HG03469 (cell line): Measurements from ENCODE around the gene AGRN.
A peak's percentile ranks its signal among the peaks of the same experiment; 100 is the strongest.
"Not testable (repeated sequence)": the region's sequence is repeated elsewhere in the genome, so short reads cannot be mapped to it uniquely, and the experiment has no call there.

Source experiments
- ATAC-seq: cut with Tn5 transposase; IDR thresholded peaks from one replicate; pipeline ENCODE4 v1.9.1; 2021; ENCODE audit warnings: mild to moderate bottlenecking, moderate library complexity, moderate number of reproducible peaks; ENCODE audit not compliant: unreplicated experiment

The AGRN gene

GRCh38 chr1:1049318-1050165 lies 29.6 kb downstream of the AGRN start:
- ATAC-seq: no peak

GRCh38 chr1:1050577-1051052 lies 30.7 kb downstream of the AGRN start:
- no peak for ATAC-seq

GRCh38 chr1:1051127-1051810 lies 31.3 kb downstream of the AGRN start:
- no peak for ATAC-seq

GRCh38 chr1:1052003-1052840 lies 32.3 kb downstream of the AGRN start:
- ATAC-seq: no peak

GRCh38 chr1:1053022-1053421 lies 33.1 kb downstream of the AGRN start:
- no peak for ATAC-seq

- no peak for ATAC-seq
Measured at GRCh38 chr1:1053682-1054081, 33.8 kb downstream of the AGRN start.

GRCh38 chr1:1054099-1054700 lies 34.3 kb downstream of the AGRN start:
- no peak for ATAC-seq

GRCh38 chr1:1054971-1055370 lies 35.1 kb downstream of the AGRN start:
- ATAC-seq: no peak

GRCh38 chr1:1055841-1056736 lies 36.2 kb downstream of the AGRN start:
- ATAC-seq: no peak

GRCh38 chr1:1057769-1058087 lies 37.8 kb downstream of the AGRN start:
- not testable (repeated sequence) for ATAC-seq

- no peak for ATAC-seq
Measured at GRCh38 chr1:1058088-1058905, 38.4 kb downstream of the AGRN start.

GRCh38 chr1:1058921-1059493 lies 39.1 kb downstream of the AGRN start:
- peak; percentile 20 for ATAC-seq

- ATAC-seq: peak; percentile 33
Measured at GRCh38 chr1:1059494-1060280, 39.8 kb downstream of the AGRN start.

- ATAC-seq: no peak
Measured at GRCh38 chr1:1060281-1061000, 40.5 kb downstream of the AGRN start.

- ATAC-seq: no peak
Measured at GRCh38 chr1:1061682-1062345, 41.9 kb downstream of the AGRN start.

- ATAC-seq: no peak
Measured at GRCh38 chr1:1062348-1063163, 42.6 kb downstream of the AGRN start.
